ENCODE data around the gene ATXN2. TPM values are rescaled to one million over a fixed set of nuclear protein-coding genes. Genes with fewer than 3 reads are reported as not detected.

Gene ATXN2
- total RNA-seq, 1 experiment from 2014 or later, result 72.9 TPM

GRCh38 chr12:111429828-111430432 is 169.2 kb downstream of the ATXN2 start:
- Histone ChIP-seq H3K18ac (ENCODE audit: insufficient read length, low read depth, low read length) (no peak overlapping the region), H4K91ac (ENCODE audit: insufficient read length, low read depth, low read length) (peak overlapping the region; percentile 41), H2BK12ac (ENCODE audit: insufficient read length, low read depth, low read length) (no peak overlapping the region), H2AFZ (ENCODE audit: low read length) (no peak overlapping the region), H3K27ac (ENCODE audit: insufficient read length, low read depth, low read length) (no peak overlapping the region), H2BK5ac (ENCODE audit: insufficient read length, low read length) (no peak overlapping the region), H3K9me3 (ENCODE audit: control insufficient read depth, low read depth, low read length) (no peaks in the 10 kb centered on the region), H4K20me1 (ENCODE audit: control insufficient read depth, insufficient read depth, insufficient read length) (no peaks in the 10 kb centered on the region), H3K79me2 (ENCODE audit: insufficient read depth, low read length) (peaks cover 3% of the 10 kb centered on the region; the same call in 1 of the 2 replicates), H4K8ac (replicated peaks; ENCODE audit: insufficient read length, low read depth, low read length) (no peak overlapping the region), H3K27me3 (ENCODE audit: insufficient read depth, low read length) (no peaks in the 10 kb centered on the region), H3K9ac (ENCODE audit: extremely low read depth, insufficient read length, low read length) (no peak overlapping the region), H3K14ac (ENCODE audit: insufficient read depth, low read length) (peak overlapping the region; percentile 64), H3K79me1 (ENCODE audit: insufficient read depth, low read depth, low read length, poor library complexity, severe bottlenecking) (peaks cover 4% of the 10 kb centered on the region), H4K5ac (ENCODE audit: insufficient read length, low read depth, low read length) (no peak overlapping the region), H3K4ac (ENCODE audit: low read depth, low read length) (no peak overlapping the region), H3K4me2 (ENCODE audit: insufficient read depth, insufficient read length, low read length) (no peak overlapping the region), H2BK15ac (ENCODE audit: low read depth, low read length) (no peak overlapping the region), H2BK120ac (ENCODE audit: low read depth, low read length, poor library complexity, severe bottlenecking) (no peak overlapping the region), H3K23me2 (ENCODE audit: insufficient read length, low read depth, low read length, poor library complexity, severe bottlenecking) (peaks cover 2% of the 10 kb centered on the region), H3T11ph (ENCODE audit: low read length) (no peak overlapping the region), H2BK20ac (ENCODE audit: low read depth, low read length, poor library complexity, severe bottlenecking) (no peak overlapping the region), H3K23ac (ENCODE audit: insufficient read length, low read depth, low read length) (no peak overlapping the region), H3K56ac (ENCODE audit: insufficient read length, low read depth, low read length) (no peak overlapping the region), H3K4me1 (ENCODE audit: insufficient read depth, low read length) (peaks cover 8% of the 10 kb centered on the region; the same call in 1 of the 2 replicates), H2AK5ac (ENCODE audit: insufficient read length, low read length) (no peak overlapping the region)
- no peaks in the 10 kb centered on the region for H3K27me3 Mint-ChIP-seq (ENCODE audit: low read depth)
- H3K4me1 Mint-ChIP-seq, result peaks cover 37 to 41% of the 10 kb centered on the region in 2 experiments
- H3K27ac Mint-ChIP-seq, result peak overlapping the region in 1 of 3 experiments; percentile 84; a peak in 2 of 7 replicates
- H3K4me3 Mint-ChIP-seq, result no peak overlapping the region; a peak in 1 of 5 replicates
- no CpG with 5 or more reads among the region's 21 CpGs for WGBS (ENCODE audit: extremely low coverage, insufficient read length, low lambda C conversion rate)
- TF ChIP-seq, protein P1, sequence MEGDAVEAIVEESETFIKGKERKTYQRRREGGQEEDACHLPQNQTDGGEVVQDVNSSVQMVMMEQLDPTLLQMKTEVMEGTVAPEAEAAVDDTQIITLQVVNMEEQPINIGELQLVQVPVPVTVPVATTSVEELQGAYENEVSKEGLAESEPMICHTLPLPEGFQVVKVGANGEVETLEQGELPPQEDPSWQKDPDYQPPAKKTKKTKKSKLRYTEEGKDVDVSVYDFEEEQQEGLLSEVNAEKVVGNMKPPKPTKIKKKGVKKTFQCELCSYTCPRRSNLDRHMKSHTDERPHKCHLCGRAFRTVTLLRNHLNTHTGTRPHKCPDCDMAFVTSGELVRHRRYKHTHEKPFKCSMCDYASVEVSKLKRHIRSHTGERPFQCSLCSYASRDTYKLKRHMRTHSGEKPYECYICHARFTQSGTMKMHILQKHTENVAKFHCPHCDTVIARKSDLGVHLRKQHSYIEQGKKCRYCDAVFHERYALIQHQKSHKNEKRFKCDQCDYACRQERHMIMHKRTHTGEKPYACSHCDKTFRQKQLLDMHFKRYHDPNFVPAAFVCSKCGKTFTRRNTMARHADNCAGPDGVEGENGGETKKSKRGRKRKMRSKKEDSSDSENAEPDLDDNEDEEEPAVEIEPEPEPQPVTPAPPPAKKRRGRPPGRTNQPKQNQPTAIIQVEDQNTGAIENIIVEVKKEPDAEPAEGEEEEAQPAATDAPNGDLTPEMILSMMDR (conservative IDR thresholded peaks at IDR 0.05), result no peak
- H3K9me3 Mint-ChIP-seq, result no peaks in the 10 kb centered on the region
- DNase-seq, result no peak
- peaks cover 0 to 2% (median 0%) of the 10 kb centered on the region in 3 experiments; a peak in 1 of 7 replicates for H3K36me3 Mint-ChIP-seq (ENCODE audit: insufficient read depth in 1 of 3, low read depth in 3 of 3)

Measured in H9 (cell line).